HG02571 (cell line): ENCODE data around the gene SET.
"Not testable (repeated sequence)": the region's sequence is repeated elsewhere in the genome, so short reads cannot be mapped to it uniquely, and the experiment has no call there.

ENCODE experiments used
- ATAC-seq: cut with Tn5 transposase; IDR thresholded peaks from one replicate; pipeline ENCODE4 v1.9.1; 2021; ENCODE audit warnings: mild to moderate bottlenecking, moderate library complexity; ENCODE audit not compliant: unreplicated experiment

SET gene

DNA sequence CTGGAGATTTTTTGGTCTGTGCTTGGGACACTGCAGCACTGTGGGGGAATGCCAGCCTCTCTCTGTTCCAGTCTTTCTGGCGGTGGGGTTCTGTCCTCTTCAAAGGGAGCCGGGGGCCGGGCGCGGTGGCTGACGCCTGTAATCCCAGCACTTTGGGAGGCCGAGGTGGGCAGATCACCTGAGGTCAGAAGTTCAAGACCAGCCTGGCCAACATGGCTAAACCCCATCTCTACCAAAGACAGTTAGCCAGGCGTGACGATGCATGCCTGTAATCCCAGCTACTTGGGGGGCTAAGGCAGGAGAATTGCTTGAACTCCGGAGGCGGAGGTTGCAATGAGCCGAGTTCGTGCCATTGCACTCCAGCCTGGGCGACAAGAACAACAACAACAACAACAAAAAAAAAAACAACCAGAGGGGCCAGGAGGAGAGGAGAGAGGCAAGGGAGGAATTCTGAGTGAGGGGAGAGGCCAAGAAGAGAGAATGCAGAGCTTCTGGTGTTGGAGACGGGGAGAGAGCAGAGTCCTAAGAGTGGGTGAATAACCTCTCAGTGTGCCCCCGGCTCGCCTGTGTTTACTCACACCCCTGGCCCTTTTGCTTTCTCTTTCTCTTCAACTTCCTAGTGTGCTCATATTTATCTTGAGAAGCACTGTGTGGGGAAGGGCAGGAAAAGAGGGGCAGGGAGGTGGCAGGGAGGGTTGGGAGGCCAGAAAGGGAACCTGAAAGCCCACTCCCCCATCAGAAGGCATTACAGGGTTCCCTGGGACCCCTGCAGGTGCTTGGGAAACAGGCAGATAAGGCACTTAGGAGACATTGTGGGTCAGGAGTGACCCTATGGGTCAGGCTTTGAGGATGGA, 3.2 kb upstream of the SET start:
- no peak for ATAC-seq

- no peak for ATAC-seq
Observed at GRCh38 chr9:128687453-128687852, 1.6 kb upstream of the SET start.

DNA sequence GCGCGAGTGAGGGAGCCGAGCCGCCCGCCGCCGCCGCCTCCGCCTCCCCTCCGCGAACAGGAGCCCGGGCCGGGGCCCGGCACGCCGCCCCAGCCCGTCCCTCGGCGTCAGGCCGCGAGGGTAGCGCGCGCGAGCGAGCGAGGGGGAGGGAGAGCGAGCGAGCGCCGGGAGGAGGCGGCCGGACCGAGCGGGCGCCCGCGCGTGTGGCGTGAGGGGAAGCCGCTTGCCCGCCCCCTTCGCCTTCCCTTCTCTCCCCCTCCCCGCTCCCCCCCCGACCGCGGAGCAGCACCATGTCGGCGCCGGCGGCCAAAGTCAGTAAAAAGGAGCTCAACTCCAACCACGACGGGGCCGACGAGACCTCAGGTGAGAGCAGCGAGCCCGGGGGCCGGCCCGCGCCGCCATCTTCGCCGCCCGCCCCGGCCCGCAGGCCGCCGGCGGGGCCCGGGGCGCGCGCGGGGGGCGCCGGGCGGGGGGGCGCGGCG, 312 bp downstream of the SET start:
- ATAC-seq: peak; percentile 16

DNA sequence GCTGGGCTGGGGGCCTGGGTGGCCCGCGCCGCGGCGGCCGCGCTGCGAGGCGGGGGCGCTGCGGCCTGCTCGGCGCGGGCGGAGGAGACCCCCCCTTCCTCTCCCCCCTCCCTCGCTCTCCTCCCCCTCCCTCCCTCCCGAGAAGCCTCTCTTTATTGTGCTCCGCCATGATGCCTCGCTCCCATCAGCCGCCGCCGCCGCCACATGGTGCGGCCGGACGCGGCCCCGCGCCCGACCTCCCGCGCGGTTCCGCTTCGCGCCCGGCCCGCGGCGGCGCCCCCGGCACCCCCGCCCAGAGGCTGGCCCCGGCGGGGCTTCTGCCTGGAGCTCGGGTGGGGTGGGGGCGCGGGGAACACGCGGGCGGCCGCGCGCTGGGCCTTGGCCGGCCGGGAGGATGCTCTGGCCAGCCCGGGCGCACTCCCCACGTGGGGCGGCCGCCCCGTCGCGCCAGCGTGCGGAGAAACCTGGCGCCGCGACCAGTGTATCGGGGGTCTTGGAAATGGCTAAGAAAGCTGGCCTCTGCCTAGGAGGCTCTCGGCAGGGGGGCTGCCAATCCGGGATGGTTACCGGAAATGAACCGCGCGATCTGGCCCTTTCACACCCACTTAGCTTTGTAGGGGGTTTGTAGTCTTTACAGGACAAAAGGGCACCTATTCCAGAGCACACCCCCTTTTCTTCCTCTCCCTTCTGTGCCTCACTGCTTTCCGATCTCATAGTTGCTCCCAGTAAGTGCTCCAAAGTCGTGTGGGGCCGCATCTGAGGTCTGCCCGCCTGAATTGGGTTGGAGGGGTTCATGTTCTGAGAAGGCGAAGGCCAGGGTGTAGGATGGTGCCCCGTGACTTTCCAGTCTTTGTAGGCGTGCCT, 1.0 kb downstream of the SET start:
- peak; percentile 6 for ATAC-seq

GRCh38 chr9:128690684-128691034, 1.6 kb downstream of the SET start:
- ATAC-seq: no peak

DNA sequence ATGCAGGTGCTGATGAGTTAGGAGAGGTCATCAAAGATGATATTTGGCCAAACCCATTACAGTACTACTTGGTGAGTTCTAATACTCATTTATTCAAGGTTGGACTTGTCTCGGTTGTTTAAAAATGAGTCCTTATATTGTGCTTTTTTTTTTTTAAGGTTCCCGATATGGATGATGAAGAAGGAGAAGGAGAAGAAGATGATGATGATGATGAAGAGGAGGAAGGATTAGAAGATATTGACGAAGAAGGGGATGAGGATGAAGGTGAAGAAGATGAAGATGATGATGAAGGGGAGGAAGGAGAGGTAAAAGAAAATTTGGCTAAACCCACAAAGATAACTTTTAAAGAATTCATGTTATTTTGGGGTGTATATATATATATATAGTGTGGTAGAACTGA, 4.7 kb downstream of the SET start:
- ATAC-seq: not testable (repeated sequence)

- ATAC-seq: no peak
Observed at GRCh38 chr9:128694344-128694743, 5.3 kb downstream of the SET start.

GRCh38 chr9:128696923-128697707, 8.1 kb downstream of the SET start:
- no peak for ATAC-seq

- ATAC-seq: not testable (repeated sequence)
Observed at GRCh38 chr9:128699096-128699795, 10.2 kb downstream of the SET start.

DNA sequence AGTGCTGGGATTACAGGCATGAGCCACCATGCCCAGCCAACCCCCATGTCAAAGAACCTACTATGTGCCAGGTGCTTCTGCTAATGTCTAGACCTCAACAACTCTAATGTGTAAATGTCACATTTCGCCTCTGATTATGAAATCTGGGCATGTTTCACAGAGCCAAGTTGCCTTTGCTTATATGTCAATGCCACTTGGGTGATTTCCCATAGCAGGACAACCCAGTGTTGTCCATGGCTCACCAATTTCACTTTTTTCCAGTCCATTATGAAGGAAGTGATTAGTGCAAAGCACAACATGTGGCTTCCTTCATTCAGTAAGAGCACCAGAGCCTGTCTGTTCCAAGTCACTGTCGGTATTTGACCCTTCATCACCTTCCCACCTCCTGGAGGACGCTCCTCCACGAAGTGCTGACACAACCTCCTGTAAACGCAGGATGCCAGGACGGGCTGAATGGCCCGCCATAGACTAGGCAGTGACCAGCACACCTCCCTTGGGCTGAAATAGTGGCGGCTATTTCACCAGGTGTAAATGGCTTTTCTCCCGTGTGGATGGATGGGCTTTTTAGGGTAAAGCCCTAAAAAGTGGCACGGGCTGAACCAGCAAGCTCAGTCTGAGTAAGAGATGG, 12.3 kb downstream of the SET start:
- no peak for ATAC-seq

DNA sequence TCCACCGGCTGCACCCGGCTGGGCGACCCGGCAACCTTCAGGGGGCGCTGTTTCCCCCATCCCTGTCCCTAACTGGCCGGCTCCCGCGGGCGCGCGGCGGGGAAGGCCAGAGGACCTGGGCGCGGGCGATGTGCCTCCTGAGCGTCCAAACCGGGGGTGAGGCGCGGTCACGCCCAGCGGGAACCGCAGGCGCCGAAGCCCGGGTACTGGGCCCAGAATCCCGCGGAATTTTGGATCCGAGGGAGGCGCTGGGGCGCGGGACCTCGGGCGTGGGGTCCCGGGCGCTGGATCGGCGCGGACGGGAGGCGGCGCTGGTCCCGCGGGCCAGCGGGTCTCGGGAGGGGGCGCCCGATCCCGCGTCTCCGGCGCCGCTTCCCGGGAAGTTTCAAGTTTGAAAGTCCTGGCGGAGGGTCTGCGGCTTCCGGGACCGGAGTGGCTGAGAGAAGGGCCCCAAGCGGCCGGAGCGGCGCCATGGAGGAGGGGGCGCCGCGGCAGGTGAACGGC, 13.5 kb downstream of the SET start, which contains the start of gene PKN3:
PKN3 (plus strand) TSS at position 59 of the 504 bp plus-strand sequence; CDS start at position 472, 413 bp downstream.
- ATAC-seq: peak; percentile 69

GRCh38 chr9:128702949-128703615, 14.1 kb downstream of the SET start:
- peak; percentile 11 for ATAC-seq

- no peak for ATAC-seq
Observed at GRCh38 chr9:128703616-128704355, 14.8 kb downstream of the SET start.

- ATAC-seq: no peak
Observed at GRCh38 chr9:128704356-128704670, 15.3 kb downstream of the SET start.

GRCh38 chr9:128705051-128705965, 16.3 kb downstream of the SET start:
- ATAC-seq: no peak

DNA sequence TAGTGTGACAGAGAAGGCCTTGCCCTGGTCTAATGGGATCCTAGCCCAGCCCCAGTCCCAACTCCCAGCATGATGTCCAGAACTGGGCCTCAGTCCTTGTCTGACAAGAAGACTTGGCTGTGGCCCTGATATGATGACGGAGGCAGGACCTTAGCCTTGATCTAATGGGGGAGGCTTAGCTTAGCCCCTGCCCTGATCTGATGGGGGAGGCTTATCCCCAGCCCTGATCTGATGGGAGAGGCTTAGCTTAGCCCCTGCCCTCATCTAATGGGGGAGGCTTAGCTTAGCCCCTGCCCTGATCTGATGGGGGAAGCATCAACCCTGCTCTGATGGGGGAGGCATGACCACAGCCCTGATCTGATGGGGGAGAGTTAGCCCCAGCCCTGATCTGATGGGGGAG, 17.0 kb downstream of the SET start:
- no peak for ATAC-seq

- no peak for ATAC-seq
Observed at GRCh38 chr9:128706671-128707381, 17.8 kb downstream of the SET start.
